ENCODE data around the gene EZH2.

- no peak for TF ChIP-seq GATA2 (IDR thresholded peaks at IDR 0.05; ENCODE audit: low read depth, low read length)
- no peak for TF ChIP-seq GATA3 (IDR thresholded peaks at IDR 0.05; ENCODE audit: low read depth, low read length)
These were observed 21.6 kb downstream of the EZH2 start for GRCh38 chr7:148862481-148862880.

All from SH-SY5Y (cell line).